MM.1S (cell line): Measurements from ENCODE around the gene CPT1A.

Experiments used
- CTCF ChIP-seq: fragments of 300-600 bp; sonication (generic); IDR thresholded peaks from 2 replicates; pipeline ENCODE4 v1.5.1; 2016; ENCODE audit warnings: antibody characterized with exemption, low read length, mixed read lengths
- EZH2phosphoT487 ChIP-seq: fragments of 300-600 bp; sonication (generic); IDR thresholded peaks from 2 replicates; pipeline ENCODE4 v1.6.1; 2018; ENCODE audit warnings: antibody characterized with exemption, low read length

GRCh38 chr11:68734111-68734510, 107.6 kb downstream of the CPT1A start:
- TF ChIP-seq CTCF (no peak), EZH2phosphoT487 (no peak)
